Endometrium (tissue), 2 donors: Measurements from ENCODE around the gene LBP.
"Not testable (repeated sequence)": the region's sequence is repeated elsewhere in the genome, so short reads cannot be mapped to it uniquely, and the experiment has no call there.

Experiments used
- FAIRE-seq: peaks from 2 replicates; lab custom pipeline; 2012; peaks lifted over from hg19 to GRCh38; lab: Jason Lieb, UNC
- donor health status: control.
- donor health status: control.

LBP gene

GRCh38 chr20:38395751-38396395 is 49.6 kb downstream of the LBP start:
- FAIRE-seq, result not testable (repeated sequence)

- no peak for FAIRE-seq
Observed at GRCh38 chr20:38402089-38402488, 55.8 kb downstream of the LBP start.

GRCh38 chr20:38402816-38403215 is 56.5 kb downstream of the LBP start:
- no peak for FAIRE-seq

GRCh38 chr20:38404016-38404415 is 57.7 kb downstream of the LBP start:
- no peak for FAIRE-seq

GRCh38 chr20:38405132-38405531 is 58.9 kb downstream of the LBP start:
- FAIRE-seq, result no peak

GRCh38 chr20:38406476-38406875 is 60.2 kb downstream of the LBP start:
- FAIRE-seq, result no peak

GRCh38 chr20:38407321-38407720 is 61.0 kb downstream of the LBP start:
- FAIRE-seq, result no peak

GRCh38 chr20:38407822-38408221 is 61.5 kb downstream of the LBP start:
- FAIRE-seq, result not testable (repeated sequence)

GRCh38 chr20:38412877-38413577 is 66.7 kb downstream of the LBP start:
- no peak for FAIRE-seq

- FAIRE-seq, result no peak
Observed at GRCh38 chr20:38414769-38415450, 68.6 kb downstream of the LBP start.

- FAIRE-seq, result no peak
Observed at GRCh38 chr20:38418509-38419204, 72.4 kb downstream of the LBP start.

GRCh38 chr20:38420388-38421085 is 74.3 kb downstream of the LBP start:
- FAIRE-seq, result no peak

GRCh38 chr20:38421915-38422314 is 75.6 kb downstream of the LBP start:
- no peak for FAIRE-seq

GRCh38 chr20:38423541-38423940 is 77.3 kb downstream of the LBP start:
- no peak for FAIRE-seq

- FAIRE-seq, result no peak
Observed at GRCh38 chr20:38424401-38424800, 78.1 kb downstream of the LBP start.

- FAIRE-seq, result no peak
Observed at GRCh38 chr20:38426006-38426897, 80.0 kb downstream of the LBP start.
